ENCODE results near the gene MESD.

Gene MESD

GRCh38 chr15:80989518-80990478 lies at the start of gene MESD:
Gene MESD, minus strand, starts transcription at chr15:80989819. Its CDS starts 28 bp downstream, at chr15:80989791.
- peak; percentile 99 for ATAC-seq

- ATAC-seq = peak in 1 of 2 donors; percentile 33
Observed at GRCh38 chr15:81038975-81039607, 49.5 kb upstream of the MESD start.

GRCh38 chr15:81037952-81038743 lies 48.5 kb upstream of the MESD start:
- no peak for ATAC-seq

GRCh38 chr15:81033508-81033907 lies 43.9 kb upstream of the MESD start:
- no peak for ATAC-seq

- ATAC-seq = no peak
Observed at GRCh38 chr15:81032818-81033217, 43.2 kb upstream of the MESD start.

GRCh38 chr15:81032355-81032754 lies 42.7 kb upstream of the MESD start:
- ATAC-seq = no peak

GRCh38 chr15:81031203-81031602 lies 41.6 kb upstream of the MESD start:
- ATAC-seq = no peak

- ATAC-seq = no peak
Observed at GRCh38 chr15:81030301-81030750, 40.7 kb upstream of the MESD start.

- peak; percentile 49 to 53 for ATAC-seq
Observed at GRCh38 chr15:81029414-81030300, 40.0 kb upstream of the MESD start.

- ATAC-seq = no peak
Observed at GRCh38 chr15:81026836-81027599, 37.4 kb upstream of the MESD start.

- no peak for ATAC-seq
Observed at GRCh38 chr15:81025721-81026370, 36.2 kb upstream of the MESD start.

GRCh38 chr15:81024936-81025335 lies 35.3 kb upstream of the MESD start:
- no peak for ATAC-seq

GRCh38 chr15:81024265-81024872 lies 34.8 kb upstream of the MESD start:
- no peak for ATAC-seq

- ATAC-seq = peak; percentile 92 to 96
Observed at GRCh38 chr15:81023483-81024264, 34.1 kb upstream of the MESD start.

- no peak for ATAC-seq
Observed at GRCh38 chr15:81021321-81021720, 31.7 kb upstream of the MESD start.

- ATAC-seq = no peak
Observed at GRCh38 chr15:81018197-81018596, 28.6 kb upstream of the MESD start.

GRCh38 chr15:81016489-81017068 lies 27.0 kb upstream of the MESD start:
- peak in 1 of 2 donors; percentile 13 for ATAC-seq

GRCh38 chr15:81015621-81016488 lies 26.2 kb upstream of the MESD start:
- no peak for ATAC-seq
